HL-60 (cell line): ENCODE results near the gene TXNIP.

Experiments
- CTCF ChIP-seq: IDR thresholded peaks from one replicate; pipeline ENCODE4 v1.5.1; 2011; ENCODE audit warnings: low read length, control low read depth, inconsistent platforms; ENCODE audit not compliant: insufficient read depth
- SPI1 ChIP-seq: IDR thresholded peaks from 2 replicates; pipeline ENCODE4 v1.6.1; 2012; ENCODE audit warnings: low read depth, mild to moderate bottlenecking, borderline replicate concordance

GRCh38 chr1:145952903-145953302, 43.5 kb downstream of the TXNIP start:
- no peak for TF ChIP-seq CTCF
- TF ChIP-seq SPI1 = no peak
